Fibroblast of lung (primary cell): ENCODE measurements around the gene LAMB3. TPM values are rescaled to one million over a fixed set of nuclear protein-coding genes. Genes with fewer than 3 reads are reported as not detected.

Source experiments
- DNase-seq, 2 donors: peaks; one replicate each; pipeline versions ENCODE4 v3.0.0 to v3.0.0-alpha.2; 2010; ENCODE audit warnings: low read depth in 2 of 2
- H2AFZ ChIP-seq: 2 replicates; pipeline ENCODE4 v1.5.1; 2012; ENCODE audit warnings: low read length, control low read depth, inconsistent platforms
- H3K27ac ChIP-seq: 2 replicates; pipeline ENCODE4 v1.5.1; 2011; ENCODE audit warnings: low read length, control low read depth; ENCODE audit not compliant: insufficient read depth
- H3K27me3 ChIP-seq: 2 replicates; pipeline ENCODE4 v1.5.1; 2011; ENCODE audit warnings: mild to moderate bottlenecking, low read length; ENCODE audit not compliant: control insufficient read depth, insufficient read depth
- H3K36me3 ChIP-seq: 2 replicates; pipeline ENCODE4 v1.5.1; 2011; ENCODE audit warnings: low read length; ENCODE audit not compliant: control insufficient read depth, insufficient read depth
- H3K4me1 ChIP-seq: 2 replicates; pipeline ENCODE4 v1.5.1; 2011; ENCODE audit warnings: low read length; ENCODE audit not compliant: control insufficient read depth, insufficient read depth; ENCODE audit errors: extremely low read depth
- H3K4me2 ChIP-seq: 2 replicates; pipeline ENCODE4 v1.5.1; 2011; ENCODE audit warnings: low read length, control low read depth; ENCODE audit not compliant: insufficient read depth; ENCODE audit errors: extremely low read depth
- H3K4me3 ChIP-seq, 4 experiments: fragments of 200-600 bp in 1 of 4; sonication (generic) in 1 of 4; replicated peaks in 1 of 4; 2 replicates each; pipeline ENCODE4 v1.5.1; 2011 to 2016; ENCODE audit warnings: low read length in 4 of 4, low read depth in 3 of 4, mild to moderate bottlenecking in 3 of 4, control low read depth in 2 of 4, inconsistent platforms in 1 of 4, mixed read lengths in 1 of 4; ENCODE audit not compliant: insufficient read depth in 1 of 4; ENCODE audit errors: control extremely low read depth in 1 of 4
- H3K79me2 ChIP-seq: 2 replicates; pipeline ENCODE4 v1.5.1; 2012; ENCODE audit warnings: mild to moderate bottlenecking, low read length, inconsistent platforms; ENCODE audit not compliant: control insufficient read depth, insufficient read depth
- H3K9ac ChIP-seq: 2 replicates; pipeline ENCODE4 v1.5.1; 2011; ENCODE audit warnings: mild to moderate bottlenecking, low read length, control low read depth; ENCODE audit not compliant: insufficient read depth
- H3K9me3 ChIP-seq: 2 replicates; pipeline ENCODE4 v1.5.1; 2012; ENCODE audit warnings: low read depth, low read length; ENCODE audit not compliant: control insufficient read depth, insufficient read depth
- H4K20me1 ChIP-seq: 2 replicates; pipeline ENCODE4 v1.5.1; 2011; ENCODE audit warnings: low read length; ENCODE audit not compliant: control insufficient read depth, insufficient read depth; ENCODE audit errors: extremely low read depth
- EZH2 ChIP-seq: IDR thresholded peaks from 2 replicates; pipeline ENCODE4 v1.5.1; 2012; ENCODE audit warnings: low read length, control low read depth, mild to moderate bottlenecking; ENCODE audit errors: missing control alignments
- polyA plus RNA-seq, 2 donors: library from polyadenylated mRNA; depleted of rRNA in 1 of 2; stranded (reverse) in 1 of 2; unstranded in 1 of 2; fragments of >200 nt; gene quantifications; 2 replicates each; pipeline ENCODE4 v1.2.1, GENCODE V29; 2011 to 2012; ENCODE audit warnings: missing spikeins in 1 of 2
- total RNA-seq: library from RNA; depleted of rRNA; stranded (reverse); fragments of >200 nt; gene quantifications from 2 replicates; pipeline ENCODE4 v1.2.1, GENCODE V29; 2014
- TF ChIP-seq, protein P1 (sequence below), 2 donors: IDR thresholded peaks in 1 of 2; conservative IDR thresholded peaks in 1 of 2; 1 replicate in 1 of 2; 2 replicates in 1 of 2; pipeline ENCODE4 v1.5.1; 2011 to 2012; ENCODE audit warnings: low read length in 2 of 2, control low read depth in 1 of 2, inconsistent platforms in 1 of 2, low read depth in 1 of 2, mild to moderate bottlenecking in 1 of 2

LAMB3 gene
- total and polyA plus RNA-seq, 2 donors (not counting 1 experiment from before 2014, with no cell fraction given), result 4.1 to 23.3 TPM

DNA sequence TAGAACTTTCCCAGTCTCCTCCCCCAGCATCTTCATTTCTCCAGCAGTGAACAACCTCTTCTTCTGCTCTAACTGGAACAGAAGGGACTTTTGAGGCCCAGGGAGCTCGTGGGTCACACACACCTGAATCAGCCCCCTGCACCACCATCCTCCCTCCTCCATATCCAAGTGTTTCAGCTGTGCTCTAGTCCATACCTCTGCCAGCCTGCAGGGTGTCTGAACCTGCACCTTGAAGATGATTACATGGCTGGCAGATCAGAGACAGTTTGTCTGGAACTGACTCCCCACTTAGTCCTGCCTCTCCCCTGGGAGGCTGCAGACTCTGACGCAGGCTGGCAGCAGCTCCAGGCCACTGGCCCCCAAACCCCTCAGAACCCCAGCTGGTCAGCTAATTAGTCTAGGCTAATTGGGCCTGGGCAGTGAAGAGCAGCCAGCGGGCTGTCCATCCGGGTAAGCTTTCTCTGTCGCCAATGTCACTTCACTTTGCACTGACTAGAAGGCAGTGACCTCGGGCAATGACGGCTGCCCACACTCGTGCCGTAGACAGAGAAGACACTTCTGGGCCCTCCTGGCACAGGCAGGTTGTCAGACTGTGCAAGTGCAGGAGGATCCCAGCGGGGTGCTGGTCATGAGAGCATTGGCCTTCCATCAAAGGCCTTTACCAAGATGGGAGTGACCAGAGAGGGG is 56.5 kb downstream of the LAMB3 start:
- no peak for DNase-seq
- TF ChIP-seq EZH2, result no peak
- TF ChIP-seq, protein P1, sequence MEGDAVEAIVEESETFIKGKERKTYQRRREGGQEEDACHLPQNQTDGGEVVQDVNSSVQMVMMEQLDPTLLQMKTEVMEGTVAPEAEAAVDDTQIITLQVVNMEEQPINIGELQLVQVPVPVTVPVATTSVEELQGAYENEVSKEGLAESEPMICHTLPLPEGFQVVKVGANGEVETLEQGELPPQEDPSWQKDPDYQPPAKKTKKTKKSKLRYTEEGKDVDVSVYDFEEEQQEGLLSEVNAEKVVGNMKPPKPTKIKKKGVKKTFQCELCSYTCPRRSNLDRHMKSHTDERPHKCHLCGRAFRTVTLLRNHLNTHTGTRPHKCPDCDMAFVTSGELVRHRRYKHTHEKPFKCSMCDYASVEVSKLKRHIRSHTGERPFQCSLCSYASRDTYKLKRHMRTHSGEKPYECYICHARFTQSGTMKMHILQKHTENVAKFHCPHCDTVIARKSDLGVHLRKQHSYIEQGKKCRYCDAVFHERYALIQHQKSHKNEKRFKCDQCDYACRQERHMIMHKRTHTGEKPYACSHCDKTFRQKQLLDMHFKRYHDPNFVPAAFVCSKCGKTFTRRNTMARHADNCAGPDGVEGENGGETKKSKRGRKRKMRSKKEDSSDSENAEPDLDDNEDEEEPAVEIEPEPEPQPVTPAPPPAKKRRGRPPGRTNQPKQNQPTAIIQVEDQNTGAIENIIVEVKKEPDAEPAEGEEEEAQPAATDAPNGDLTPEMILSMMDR (conservative IDR thresholded peaks at IDR 0.05 in 1 of 2, IDR thresholded peaks at IDR 0.05 in 1 of 2; ENCODE audit: low read depth in 1 of 2, low read length in 2 of 2), result no peak
- no peaks in the 10 kb centered on the region for H4K20me1 ChIP-seq
- peaks cover 2% of the 10 kb centered on the region for H3K27me3 ChIP-seq
- no peak overlapping the region for H3K4me2 ChIP-seq
- H2AFZ ChIP-seq, result no peak overlapping the region
- no peak overlapping the region for H3K9ac ChIP-seq
- H3K4me1 ChIP-seq, result no peaks in the 10 kb centered on the region
- no peak overlapping the region for H3K27ac ChIP-seq
- no peaks in the 10 kb centered on the region for H3K79me2 ChIP-seq
- H3K4me3 ChIP-seq, result no peak overlapping the region
- no peaks in the 10 kb centered on the region for H3K36me3 ChIP-seq
- H3K9me3 ChIP-seq, result no peaks in the 10 kb centered on the region

GRCh38 chr1:209595028-209595427 is 57.2 kb downstream of the LAMB3 start:
- Histone ChIP-seq H3K27me3 (peaks cover 2% of the 10 kb centered on the region), H3K79me2 (no peaks in the 10 kb centered on the region), H3K9ac (no peak overlapping the region), H3K9me3 (no peaks in the 10 kb centered on the region), H2AFZ (no peak overlapping the region), H3K4me1 (no peaks in the 10 kb centered on the region), H3K4me3 (no peak overlapping the region), H3K27ac (no peak overlapping the region), H3K4me2 (no peak overlapping the region), H4K20me1 (no peaks in the 10 kb centered on the region), H3K36me3 (no peaks in the 10 kb centered on the region)
- DNase-seq, result no peak
- TF ChIP-seq EZH2, result no peak
- TF ChIP-seq, protein P1 (conservative IDR thresholded peaks at IDR 0.05 in 1 of 2, IDR thresholded peaks at IDR 0.05 in 1 of 2; ENCODE audit: low read depth in 1 of 2, low read length in 2 of 2), result no peak

DNA sequence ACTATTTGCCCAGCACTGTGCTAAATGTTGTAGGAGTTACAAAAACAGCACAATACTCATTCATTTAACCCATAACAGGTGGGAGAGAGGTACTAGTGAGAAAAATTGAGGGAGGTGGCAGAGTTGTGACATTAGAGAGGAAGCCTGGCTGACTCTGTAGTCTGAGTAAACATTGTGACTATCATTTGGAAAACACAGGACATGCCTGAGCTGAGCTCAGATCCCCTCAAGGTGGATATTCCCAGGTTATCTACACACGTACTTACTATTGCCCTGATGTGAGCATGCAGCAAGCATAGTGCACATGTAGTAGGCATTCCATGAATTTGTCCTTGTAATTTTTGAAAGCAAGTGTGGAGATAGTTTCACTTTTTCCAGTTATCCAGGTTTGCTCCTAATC is 57.8 kb downstream of the LAMB3 start:
- Histone ChIP-seq H3K4me2 (no peak overlapping the region), H4K20me1 (no peaks in the 10 kb centered on the region), H3K4me1 (no peaks in the 10 kb centered on the region), H3K36me3 (no peaks in the 10 kb centered on the region), H3K27ac (no peak overlapping the region), H3K79me2 (no peaks in the 10 kb centered on the region), H3K27me3 (peaks cover 2% of the 10 kb centered on the region), H2AFZ (no peak overlapping the region), H3K4me3 (no peak overlapping the region), H3K9ac (no peak overlapping the region), H3K9me3 (no peaks in the 10 kb centered on the region)
- TF ChIP-seq, protein P1 (conservative IDR thresholded peaks at IDR 0.05 in 1 of 2, IDR thresholded peaks at IDR 0.05 in 1 of 2; ENCODE audit: low read depth in 1 of 2, low read length in 2 of 2), result no peak
- no peak for TF ChIP-seq EZH2
- DNase-seq, result no peak
